Right lobe of liver (tissue), 4 donors: ENCODE measurements around the gene TM7SF3.

Source experiments
- POLR2A ChIP-seq: fragments of 450-650 bp; IDR thresholded peaks from one replicate; pipeline ENCODE4 v1.6.1; 2017; ENCODE audit warnings: antibody characterized with exemption, mild to moderate bottlenecking
- TF ChIP-seq, protein P1 (sequence below), 4 donors: fragments of 200-600 bp in 3 of 4; fragments of 450-650 bp in 1 of 4; IDR thresholded peaks; one replicate each; pipeline versions ENCODE4 v1.5.1 to v1.8.0; 2016 to 2022; ENCODE audit warnings: antibody characterized with exemption in 4 of 4, mild to moderate bottlenecking in 2 of 4
- donor health status: DM: no; HTN: no; CAD: no.
- donor health status: DM: no; HTN: no; CAD: no.
- donor health status: DM: no; HTN: yes; CAD: no.

DNA sequence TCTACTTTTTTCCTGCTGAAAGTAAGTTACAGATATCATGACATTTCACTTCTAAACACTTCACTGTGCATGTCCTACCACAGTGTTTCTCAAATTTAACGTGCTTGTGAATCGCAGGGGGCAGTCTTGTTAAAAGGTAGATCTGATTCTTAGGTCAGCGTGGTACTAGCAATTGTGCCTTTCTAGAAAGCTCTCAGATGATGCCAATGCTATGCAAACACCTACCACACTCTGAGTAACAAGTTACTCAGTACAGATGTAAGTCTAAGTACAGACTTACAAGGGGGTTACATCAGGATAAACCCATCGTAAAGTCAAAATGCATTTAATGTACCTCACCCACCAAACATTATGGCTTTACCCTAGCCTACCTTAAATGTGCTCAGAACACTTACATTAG is 22.4 kb downstream of the TM7SF3 start:
- TF ChIP-seq, protein P1, sequence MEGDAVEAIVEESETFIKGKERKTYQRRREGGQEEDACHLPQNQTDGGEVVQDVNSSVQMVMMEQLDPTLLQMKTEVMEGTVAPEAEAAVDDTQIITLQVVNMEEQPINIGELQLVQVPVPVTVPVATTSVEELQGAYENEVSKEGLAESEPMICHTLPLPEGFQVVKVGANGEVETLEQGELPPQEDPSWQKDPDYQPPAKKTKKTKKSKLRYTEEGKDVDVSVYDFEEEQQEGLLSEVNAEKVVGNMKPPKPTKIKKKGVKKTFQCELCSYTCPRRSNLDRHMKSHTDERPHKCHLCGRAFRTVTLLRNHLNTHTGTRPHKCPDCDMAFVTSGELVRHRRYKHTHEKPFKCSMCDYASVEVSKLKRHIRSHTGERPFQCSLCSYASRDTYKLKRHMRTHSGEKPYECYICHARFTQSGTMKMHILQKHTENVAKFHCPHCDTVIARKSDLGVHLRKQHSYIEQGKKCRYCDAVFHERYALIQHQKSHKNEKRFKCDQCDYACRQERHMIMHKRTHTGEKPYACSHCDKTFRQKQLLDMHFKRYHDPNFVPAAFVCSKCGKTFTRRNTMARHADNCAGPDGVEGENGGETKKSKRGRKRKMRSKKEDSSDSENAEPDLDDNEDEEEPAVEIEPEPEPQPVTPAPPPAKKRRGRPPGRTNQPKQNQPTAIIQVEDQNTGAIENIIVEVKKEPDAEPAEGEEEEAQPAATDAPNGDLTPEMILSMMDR (IDR thresholded peaks at IDR 0.05): no peak
- no peak for TF ChIP-seq POLR2A
